Gastroesophageal sphincter (tissue), 3 donors: ENCODE data around the gene PDLIM5.

Experiments used
- CTCF ChIP-seq, 4 experiments: fragments of 200-600 bp in 2 of 4; fragments of 450-650 bp in 2 of 4; sonication (generic) in 1 of 4; IDR thresholded peaks; one replicate each; pipeline ENCODE4 v1.5.1; 2017 to 2019; ENCODE audit warnings: antibody characterized with exemption in 4 of 4, mild to moderate bottlenecking in 2 of 4, moderate library complexity in 2 of 4
- POLR2A ChIP-seq, 2 donors: fragments of 450-650 bp; IDR thresholded peaks; one replicate each; pipeline ENCODE4 v1.6.1; 2017; ENCODE audit warnings: antibody characterized with exemption in 2 of 2, mild to moderate bottlenecking in 2 of 2, moderate library complexity in 1 of 2

GRCh38 chr4:94649381-94650133 is 197.8 kb downstream of the PDLIM5 start:
- no peak for TF ChIP-seq POLR2A (IDR thresholded peaks at IDR 0.05)
- TF ChIP-seq CTCF (IDR thresholded peaks at IDR 0.05): no peak
